IMR-90 (cell line): ENCODE data around the gene AUNIP. TPM values are rescaled to one million over a fixed set of nuclear protein-coding genes. Genes with fewer than 3 reads are reported as not detected.

Experiments
- CHD1 ChIP-seq: IDR thresholded peaks from 2 replicates; pipeline ENCODE4 v1.6.1; 2012; ENCODE audit warnings: low read depth, low read length, improper control_type of control experiment
- RCOR1 ChIP-seq: IDR thresholded peaks from 2 replicates; pipeline ENCODE4 v1.6.1; 2012; ENCODE audit warnings: mild to moderate bottlenecking, low read length, improper control_type of control experiment; ENCODE audit not compliant: insufficient replicate concordance
- polyA plus RNA-seq, 3 experiments: library from polyadenylated mRNA; depleted of rRNA; stranded (reverse); fragments of >200 nt; gene quantifications; 2 replicates each; pipeline ENCODE4 v1.2.3, GENCODE V29; 2012; ENCODE audit warnings: low replicate concordance in 1 of 3
- total RNA-seq: library from RNA; depleted of rRNA; stranded (reverse); fragments of >200 nt; gene quantifications from 2 replicates; pipeline ENCODE4 v1.2.3, GENCODE V29; 2012
- TF ChIP-seq, protein P1 (sequence below): conservative IDR thresholded peaks from 2 replicates; pipeline ENCODE4 v1.5.1; 2012; ENCODE audit warnings: mild to moderate bottlenecking, low read depth, low read length, improper control_type of control experiment
- TF ChIP-seq, protein P2 (sequence below): fragments of 150-350 bp; IDR thresholded peaks from 2 replicates; pipeline ENCODE4 v1.6.1; 2016; ENCODE audit warnings: low read depth, mild to moderate bottlenecking, low read length, moderate library complexity, borderline replicate concordance

Gene AUNIP
- total and polyA plus RNA-seq, 2 of the 4 experiments (the other 2 are of a cell fraction): 2.4 to 5.0 TPM

DNA sequence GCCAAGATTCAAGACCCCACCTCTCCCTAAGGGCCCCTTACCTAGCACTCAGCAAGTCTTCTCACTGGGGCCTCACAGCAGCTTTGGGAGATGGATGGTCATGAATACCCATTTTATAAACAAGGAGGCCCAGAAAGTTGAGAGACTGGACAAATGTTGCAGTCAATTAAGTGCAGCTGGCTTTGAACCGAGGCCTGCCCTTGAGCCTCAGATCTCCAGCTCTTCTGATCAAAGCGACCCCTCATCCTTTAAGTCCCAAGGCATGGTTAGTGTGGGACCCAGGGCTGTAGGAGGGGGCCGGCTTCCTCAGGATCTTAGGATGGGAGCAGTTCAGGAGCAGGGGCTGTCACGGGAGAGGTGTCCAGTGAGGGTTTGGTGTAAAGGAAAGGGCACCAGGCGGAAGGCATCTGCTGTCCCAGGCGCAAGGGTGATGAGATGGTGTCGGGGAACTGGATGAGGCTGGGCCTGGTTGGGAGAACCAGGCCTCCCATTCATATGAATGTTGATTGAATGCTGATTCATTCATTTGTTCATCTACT is 44.6 kb downstream of the AUNIP start (continued):
- TF ChIP-seq, protein P1, sequence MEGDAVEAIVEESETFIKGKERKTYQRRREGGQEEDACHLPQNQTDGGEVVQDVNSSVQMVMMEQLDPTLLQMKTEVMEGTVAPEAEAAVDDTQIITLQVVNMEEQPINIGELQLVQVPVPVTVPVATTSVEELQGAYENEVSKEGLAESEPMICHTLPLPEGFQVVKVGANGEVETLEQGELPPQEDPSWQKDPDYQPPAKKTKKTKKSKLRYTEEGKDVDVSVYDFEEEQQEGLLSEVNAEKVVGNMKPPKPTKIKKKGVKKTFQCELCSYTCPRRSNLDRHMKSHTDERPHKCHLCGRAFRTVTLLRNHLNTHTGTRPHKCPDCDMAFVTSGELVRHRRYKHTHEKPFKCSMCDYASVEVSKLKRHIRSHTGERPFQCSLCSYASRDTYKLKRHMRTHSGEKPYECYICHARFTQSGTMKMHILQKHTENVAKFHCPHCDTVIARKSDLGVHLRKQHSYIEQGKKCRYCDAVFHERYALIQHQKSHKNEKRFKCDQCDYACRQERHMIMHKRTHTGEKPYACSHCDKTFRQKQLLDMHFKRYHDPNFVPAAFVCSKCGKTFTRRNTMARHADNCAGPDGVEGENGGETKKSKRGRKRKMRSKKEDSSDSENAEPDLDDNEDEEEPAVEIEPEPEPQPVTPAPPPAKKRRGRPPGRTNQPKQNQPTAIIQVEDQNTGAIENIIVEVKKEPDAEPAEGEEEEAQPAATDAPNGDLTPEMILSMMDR: no peak
- TF ChIP-seq RCOR1: no peak
- TF ChIP-seq, protein P2, sequence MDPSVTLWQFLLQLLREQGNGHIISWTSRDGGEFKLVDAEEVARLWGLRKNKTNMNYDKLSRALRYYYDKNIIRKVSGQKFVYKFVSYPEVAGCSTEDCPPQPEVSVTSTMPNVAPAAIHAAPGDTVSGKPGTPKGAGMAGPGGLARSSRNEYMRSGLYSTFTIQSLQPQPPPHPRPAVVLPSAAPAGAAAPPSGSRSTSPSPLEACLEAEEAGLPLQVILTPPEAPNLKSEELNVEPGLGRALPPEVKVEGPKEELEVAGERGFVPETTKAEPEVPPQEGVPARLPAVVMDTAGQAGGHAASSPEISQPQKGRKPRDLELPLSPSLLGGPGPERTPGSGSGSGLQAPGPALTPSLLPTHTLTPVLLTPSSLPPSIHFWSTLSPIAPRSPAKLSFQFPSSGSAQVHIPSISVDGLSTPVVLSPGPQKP: no peak
- no peak for TF ChIP-seq CHD1
